ENCODE measurements around the gene SLC6A15.

- TF ChIP-seq, protein P1, sequence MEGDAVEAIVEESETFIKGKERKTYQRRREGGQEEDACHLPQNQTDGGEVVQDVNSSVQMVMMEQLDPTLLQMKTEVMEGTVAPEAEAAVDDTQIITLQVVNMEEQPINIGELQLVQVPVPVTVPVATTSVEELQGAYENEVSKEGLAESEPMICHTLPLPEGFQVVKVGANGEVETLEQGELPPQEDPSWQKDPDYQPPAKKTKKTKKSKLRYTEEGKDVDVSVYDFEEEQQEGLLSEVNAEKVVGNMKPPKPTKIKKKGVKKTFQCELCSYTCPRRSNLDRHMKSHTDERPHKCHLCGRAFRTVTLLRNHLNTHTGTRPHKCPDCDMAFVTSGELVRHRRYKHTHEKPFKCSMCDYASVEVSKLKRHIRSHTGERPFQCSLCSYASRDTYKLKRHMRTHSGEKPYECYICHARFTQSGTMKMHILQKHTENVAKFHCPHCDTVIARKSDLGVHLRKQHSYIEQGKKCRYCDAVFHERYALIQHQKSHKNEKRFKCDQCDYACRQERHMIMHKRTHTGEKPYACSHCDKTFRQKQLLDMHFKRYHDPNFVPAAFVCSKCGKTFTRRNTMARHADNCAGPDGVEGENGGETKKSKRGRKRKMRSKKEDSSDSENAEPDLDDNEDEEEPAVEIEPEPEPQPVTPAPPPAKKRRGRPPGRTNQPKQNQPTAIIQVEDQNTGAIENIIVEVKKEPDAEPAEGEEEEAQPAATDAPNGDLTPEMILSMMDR (IDR thresholded peaks at IDR 0.05; ENCODE audit: insufficient read depth, low read length), result no peak
- TF ChIP-seq POLR2AphosphoS5 (IDR thresholded peaks at IDR 0.05; ENCODE audit: low read depth) (no peak), GABPA (IDR thresholded peaks at IDR 0.05; ENCODE audit: low read depth) (no peak), SPI1 (IDR thresholded peaks at IDR 0.05; ENCODE audit: borderline replicate concordance, low read depth) (no peak)
- TF ChIP-seq, protein P2, sequence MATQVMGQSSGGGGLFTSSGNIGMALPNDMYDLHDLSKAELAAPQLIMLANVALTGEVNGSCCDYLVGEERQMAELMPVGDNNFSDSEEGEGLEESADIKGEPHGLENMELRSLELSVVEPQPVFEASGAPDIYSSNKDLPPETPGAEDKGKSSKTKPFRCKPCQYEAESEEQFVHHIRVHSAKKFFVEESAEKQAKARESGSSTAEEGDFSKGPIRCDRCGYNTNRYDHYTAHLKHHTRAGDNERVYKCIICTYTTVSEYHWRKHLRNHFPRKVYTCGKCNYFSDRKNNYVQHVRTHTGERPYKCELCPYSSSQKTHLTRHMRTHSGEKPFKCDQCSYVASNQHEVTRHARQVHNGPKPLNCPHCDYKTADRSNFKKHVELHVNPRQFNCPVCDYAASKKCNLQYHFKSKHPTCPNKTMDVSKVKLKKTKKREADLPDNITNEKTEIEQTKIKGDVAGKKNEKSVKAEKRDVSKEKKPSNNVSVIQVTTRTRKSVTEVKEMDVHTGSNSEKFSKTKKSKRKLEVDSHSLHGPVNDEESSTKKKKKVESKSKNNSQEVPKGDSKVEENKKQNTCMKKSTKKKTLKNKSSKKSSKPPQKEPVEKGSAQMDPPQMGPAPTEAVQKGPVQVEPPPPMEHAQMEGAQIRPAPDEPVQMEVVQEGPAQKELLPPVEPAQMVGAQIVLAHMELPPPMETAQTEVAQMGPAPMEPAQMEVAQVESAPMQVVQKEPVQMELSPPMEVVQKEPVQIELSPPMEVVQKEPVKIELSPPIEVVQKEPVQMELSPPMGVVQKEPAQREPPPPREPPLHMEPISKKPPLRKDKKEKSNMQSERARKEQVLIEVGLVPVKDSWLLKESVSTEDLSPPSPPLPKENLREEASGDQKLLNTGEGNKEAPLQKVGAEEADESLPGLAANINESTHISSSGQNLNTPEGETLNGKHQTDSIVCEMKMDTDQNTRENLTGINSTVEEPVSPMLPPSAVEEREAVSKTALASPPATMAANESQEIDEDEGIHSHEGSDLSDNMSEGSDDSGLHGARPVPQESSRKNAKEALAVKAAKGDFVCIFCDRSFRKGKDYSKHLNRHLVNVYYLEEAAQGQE (IDR thresholded peaks at IDR 0.05; ENCODE audit: insufficient replicate concordance, low read depth), result no peak
These were observed 97.8 kb downstream of the SLC6A15 start for GRCh38 chr12:84814664-84815245.
